Measurements from ENCODE around the gene MRPL20. TPM values are rescaled to one million over a fixed set of nuclear protein-coding genes. Genes with fewer than 3 reads are reported as not detected.

The MRPL20 gene
- total and polyA plus RNA-seq, 9 of the 15 experiments (the other 6 are each of a cell fraction or from before 2014, with no cell fraction given): 180 to 671 (median 229) TPM

DNA sequence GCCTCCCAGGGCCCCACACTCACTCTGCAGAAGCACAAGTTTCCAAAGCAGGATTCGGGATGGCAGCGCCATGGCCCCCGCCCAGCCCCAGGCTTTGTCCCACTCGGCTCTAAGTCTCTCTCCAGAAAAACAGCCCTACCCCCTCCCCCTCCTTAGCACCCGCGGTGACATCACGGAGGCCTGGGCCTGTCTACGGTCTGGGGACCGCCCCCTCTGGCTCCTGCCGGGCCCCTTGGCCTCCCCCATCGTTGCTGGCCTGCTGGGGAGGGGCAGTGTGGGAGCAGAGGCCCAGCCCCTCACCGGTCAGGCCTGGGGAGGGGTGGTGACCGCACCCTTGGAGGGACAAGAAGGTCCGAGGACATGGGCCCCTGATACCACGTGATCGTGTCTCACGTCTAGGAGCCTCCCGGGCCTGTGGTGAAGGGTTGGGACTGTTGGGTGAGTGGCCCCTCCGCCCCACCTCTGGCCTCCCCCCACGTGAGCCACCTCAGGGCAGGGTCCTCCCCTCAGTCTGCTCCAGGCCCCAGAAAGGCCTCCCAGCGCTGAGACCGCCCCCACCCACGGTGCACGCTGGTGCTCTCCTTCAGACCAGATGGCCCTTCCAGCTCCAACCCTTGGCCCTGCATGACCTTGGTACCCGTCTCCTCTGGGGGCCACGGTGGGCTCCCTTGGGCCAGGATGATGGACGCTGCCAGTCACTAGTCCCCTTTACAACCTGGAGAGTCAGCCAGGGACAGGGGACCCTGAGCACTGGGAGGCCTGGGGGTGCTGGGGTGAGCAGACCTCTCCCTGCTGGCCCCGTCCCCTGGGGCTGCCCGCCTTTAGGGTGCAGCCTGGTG is 48.4 kb downstream of the MRPL20 start, which contains the start of gene MXRA8 (continued):
- TF ChIP-seq, protein P1, sequence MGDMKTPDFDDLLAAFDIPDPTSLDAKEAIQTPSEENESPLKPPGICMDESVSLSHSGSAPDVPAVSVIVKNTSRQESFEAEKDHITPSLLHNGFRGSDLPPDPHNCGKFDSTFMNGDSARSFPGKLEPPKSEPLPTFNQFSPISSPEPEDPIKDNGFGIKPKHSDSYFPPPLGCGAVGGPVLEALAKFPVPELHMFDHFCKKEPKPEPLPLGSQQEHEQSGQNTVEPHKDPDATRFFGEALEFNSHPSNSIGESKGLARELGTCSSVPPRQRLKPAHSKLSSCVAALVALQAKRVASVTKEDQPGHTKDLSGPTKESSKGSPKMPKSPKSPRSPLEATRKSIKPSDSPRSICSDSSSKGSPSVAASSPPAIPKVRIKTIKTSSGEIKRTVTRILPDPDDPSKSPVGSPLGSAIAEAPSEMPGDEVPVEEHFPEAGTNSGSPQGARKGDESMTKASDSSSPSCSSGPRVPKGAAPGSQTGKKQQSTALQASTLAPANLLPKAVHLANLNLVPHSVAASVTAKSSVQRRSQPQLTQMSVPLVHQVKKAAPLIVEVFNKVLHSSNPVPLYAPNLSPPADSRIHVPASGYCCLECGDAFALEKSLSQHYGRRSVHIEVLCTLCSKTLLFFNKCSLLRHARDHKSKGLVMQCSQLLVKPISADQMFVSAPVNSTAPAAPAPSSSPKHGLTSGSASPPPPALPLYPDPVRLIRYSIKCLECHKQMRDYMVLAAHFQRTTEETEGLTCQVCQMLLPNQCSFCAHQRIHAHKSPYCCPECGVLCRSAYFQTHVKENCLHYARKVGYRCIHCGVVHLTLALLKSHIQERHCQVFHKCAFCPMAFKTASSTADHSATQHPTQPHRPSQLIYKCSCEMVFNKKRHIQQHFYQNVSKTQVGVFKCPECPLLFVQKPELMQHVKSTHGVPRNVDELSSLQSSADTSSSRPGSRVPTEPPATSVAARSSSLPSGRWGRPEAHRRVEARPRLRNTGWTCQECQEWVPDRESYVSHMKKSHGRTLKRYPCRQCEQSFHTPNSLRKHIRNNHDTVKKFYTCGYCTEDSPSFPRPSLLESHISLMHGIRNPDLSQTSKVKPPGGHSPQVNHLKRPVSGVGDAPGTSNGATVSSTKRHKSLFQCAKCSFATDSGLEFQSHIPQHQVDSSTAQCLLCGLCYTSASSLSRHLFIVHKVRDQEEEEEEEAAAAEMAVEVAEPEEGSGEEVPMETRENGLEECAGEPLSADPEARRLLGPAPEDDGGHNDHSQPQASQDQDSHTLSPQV (IDR thresholded peaks at IDR 0.05): peak; percentile 78
- TF ChIP-seq CREB1 (IDR thresholded peaks at IDR 0.05) (peak; percentile 67), CREB1 (CRISPR knock-in tag; IDR thresholded peaks at IDR 0.05) (peak; percentile 61), PHF8 (IDR thresholded peaks at IDR 0.05; ENCODE audit: borderline replicate concordance, low read length) (peak; percentile 13; the same call in 1 of the 2 replicates), ZNF239 (CRISPR knock-in tag; IDR thresholded peaks at IDR 0.05) (no peak), ZNF644 (tag; IDR thresholded peaks at IDR 0.05; ENCODE audit: low read depth) (no peak), MXI1 (IDR thresholded peaks at IDR 0.05; ENCODE audit: low read depth, low read length) (no peak), CBX8 (IDR thresholded peaks at IDR 0.05; ENCODE audit: borderline replicate concordance, extremely low read depth, low read depth, low read length, poor library complexity, severe bottlenecking) (no peak), ZSCAN32 (CRISPR knock-in tag; IDR thresholded peaks at IDR 0.05) (no peak), BCL6 (CRISPR knock-in tag; IDR thresholded peaks at IDR 0.05) (no peak), POLR3G (IDR thresholded peaks at IDR 0.05; ENCODE audit: extremely low read depth, insufficient read length, insufficient replicate concordance) (no peak), MTA3 (IDR thresholded peaks at IDR 0.05; ENCODE audit: borderline replicate concordance) (0 out of 2 replicates have a peak, but pooled peaks have one; percentile 67), NCOA6 (IDR thresholded peaks at IDR 0.05) (peak; percentile 75), ZNF232 (CRISPR knock-in tag; IDR thresholded peaks at IDR 0.05) (no peak), PCBP1 (IDR thresholded peaks at IDR 0.05; ENCODE audit: low read depth, low read length, poor library complexity, severe bottlenecking) (peak; percentile 33), TARDBP (IDR thresholded peaks at IDR 0.05) (no peak)
- TF ChIP-seq, protein P2, sequence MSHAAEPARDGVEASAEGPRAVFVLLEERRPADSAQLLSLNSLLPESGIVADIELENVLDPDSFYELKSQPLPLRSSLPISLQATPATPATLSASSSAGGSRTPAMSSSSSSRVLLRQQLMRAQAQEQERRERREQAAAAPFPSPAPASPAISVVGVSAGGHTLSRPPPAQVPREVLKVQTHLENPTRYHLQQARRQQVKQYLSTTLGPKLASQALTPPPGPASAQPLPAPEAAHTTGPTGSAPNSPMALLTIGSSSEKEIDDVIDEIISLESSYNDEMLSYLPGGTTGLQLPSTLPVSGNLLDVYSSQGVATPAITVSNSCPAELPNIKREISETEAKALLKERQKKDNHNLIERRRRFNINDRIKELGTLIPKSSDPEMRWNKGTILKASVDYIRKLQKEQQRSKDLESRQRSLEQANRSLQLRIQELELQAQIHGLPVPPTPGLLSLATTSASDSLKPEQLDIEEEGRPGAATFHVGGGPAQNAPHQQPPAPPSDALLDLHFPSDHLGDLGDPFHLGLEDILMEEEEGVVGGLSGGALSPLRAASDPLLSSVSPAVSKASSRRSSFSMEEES (CRISPR knock-in tag; IDR thresholded peaks at IDR 0.05): peak; percentile 95
- TF ChIP-seq, protein P3, sequence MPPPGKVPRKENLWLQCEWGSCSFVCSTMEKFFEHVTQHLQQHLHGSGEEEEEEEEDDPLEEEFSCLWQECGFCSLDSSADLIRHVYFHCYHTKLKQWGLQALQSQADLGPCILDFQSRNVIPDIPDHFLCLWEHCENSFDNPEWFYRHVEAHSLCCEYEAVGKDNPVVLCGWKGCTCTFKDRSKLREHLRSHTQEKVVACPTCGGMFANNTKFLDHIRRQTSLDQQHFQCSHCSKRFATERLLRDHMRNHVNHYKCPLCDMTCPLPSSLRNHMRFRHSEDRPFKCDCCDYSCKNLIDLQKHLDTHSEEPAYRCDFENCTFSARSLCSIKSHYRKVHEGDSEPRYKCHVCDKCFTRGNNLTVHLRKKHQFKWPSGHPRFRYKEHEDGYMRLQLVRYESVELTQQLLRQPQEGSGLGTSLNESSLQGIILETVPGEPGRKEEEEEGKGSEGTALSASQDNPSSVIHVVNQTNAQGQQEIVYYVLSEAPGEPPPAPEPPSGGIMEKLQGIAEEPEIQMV (tag; conservative IDR thresholded peaks at IDR 0.05; ENCODE audit: low read depth): no peak
- TF ChIP-seq, protein P4, sequence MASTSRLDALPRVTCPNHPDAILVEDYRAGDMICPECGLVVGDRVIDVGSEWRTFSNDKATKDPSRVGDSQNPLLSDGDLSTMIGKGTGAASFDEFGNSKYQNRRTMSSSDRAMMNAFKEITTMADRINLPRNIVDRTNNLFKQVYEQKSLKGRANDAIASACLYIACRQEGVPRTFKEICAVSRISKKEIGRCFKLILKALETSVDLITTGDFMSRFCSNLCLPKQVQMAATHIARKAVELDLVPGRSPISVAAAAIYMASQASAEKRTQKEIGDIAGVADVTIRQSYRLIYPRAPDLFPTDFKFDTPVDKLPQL (IDR thresholded peaks at IDR 0.05; ENCODE audit: extremely low read depth, insufficient read length): no peak
